Forelimb muscle (tissue), 1 donor: ENCODE results near the gene ENO4. TPM values are rescaled to one million over a fixed set of nuclear protein-coding genes. Genes with fewer than 3 reads are reported as not detected.
A peak's percentile ranks its signal among the peaks of the same experiment; 100 is the strongest.

ENCODE experiments used
- DNase-seq: peaks from one replicate; pipeline ENCODE4 v3.0.0-alpha.2; 2013; ENCODE audit warnings: low read depth
- polyA plus RNA-seq: library from polyadenylated mRNA; unstranded; fragments of 120-200 nt; gene quantifications from one replicate; pipeline ENCODE4 v1.2.1, GENCODE V29; 2013; ENCODE audit not compliant: insufficient read length

ENO4 gene
- polyA plus RNA-seq, 1 donor = 0.38 TPM

GRCh38 chr10:116868198-116868676, 18.9 kb downstream of the ENO4 start:
- no peak for DNase-seq

- no peak for DNase-seq
These were observed 19.4 kb downstream of the ENO4 start for GRCh38 chr10:116868722-116869121.

GRCh38 chr10:116870949-116871348, 21.6 kb downstream of the ENO4 start:
- DNase-seq = no peak

- no peak for DNase-seq
These were observed 23.8 kb downstream of the ENO4 start for GRCh38 chr10:116873134-116873533.

DNA sequence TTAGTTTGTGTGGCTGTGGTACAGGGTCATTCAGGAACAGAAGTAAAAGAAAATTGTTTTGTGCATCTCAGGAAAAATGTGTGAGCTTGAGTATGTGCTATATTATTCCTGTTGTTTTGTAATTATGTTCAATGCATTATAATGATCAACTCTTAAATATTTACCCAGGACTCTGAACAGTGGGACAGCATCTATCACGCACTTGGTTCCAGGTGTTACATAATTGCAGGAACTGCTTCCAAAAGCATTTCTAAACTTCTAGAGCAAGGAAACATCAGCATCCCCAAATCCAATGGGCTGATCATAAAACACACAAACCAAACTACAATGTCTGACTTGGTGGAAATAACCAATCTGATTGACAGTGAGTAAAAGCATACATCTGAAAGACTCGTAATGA, 26.6 kb downstream of the ENO4 start:
- no peak for DNase-seq

DNA sequence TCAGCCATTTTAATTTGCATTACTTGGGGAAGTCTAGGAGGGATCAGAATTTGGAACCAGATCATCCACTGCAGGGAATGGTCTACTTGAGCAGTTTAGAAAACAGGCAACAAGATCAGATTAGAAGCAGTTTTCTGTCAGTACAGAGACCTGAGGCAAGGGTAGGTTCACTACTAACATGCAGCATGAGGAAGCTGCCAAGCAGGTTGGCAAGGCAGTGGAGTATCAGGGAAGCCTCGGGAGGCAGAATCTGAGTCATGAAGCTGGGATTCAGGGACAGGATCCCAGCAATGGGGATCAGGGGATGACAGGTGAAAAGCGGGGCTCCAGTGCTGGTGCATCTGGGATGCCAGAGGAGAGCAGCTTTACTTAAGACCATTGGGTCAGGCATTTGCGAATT, 28.1 kb downstream of the ENO4 start:
- no peak for DNase-seq

GRCh38 chr10:116878123-116878522, 28.8 kb downstream of the ENO4 start:
- DNase-seq = no peak

DNA sequence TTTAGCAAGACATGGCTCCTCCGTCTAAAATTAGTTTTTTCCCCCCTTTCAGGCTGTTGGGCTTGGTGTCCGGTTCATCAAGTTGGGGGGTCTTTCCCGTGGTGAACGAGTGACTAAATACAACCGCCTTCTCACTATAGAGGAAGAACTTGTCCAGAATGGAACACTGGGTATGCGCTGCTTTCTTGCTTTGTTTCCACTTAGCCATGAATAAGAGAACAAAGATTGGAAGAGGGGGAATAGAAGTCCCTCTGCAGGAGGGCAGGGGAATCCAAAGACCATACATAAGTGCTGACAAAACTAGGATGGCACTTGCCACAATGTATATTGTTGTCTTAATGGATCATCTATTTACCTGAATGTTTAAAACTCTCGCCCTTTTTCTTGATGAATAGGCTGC, 30.5 kb downstream of the ENO4 start:
- no peak for DNase-seq

- DNase-seq = no peak
These were observed 31.6 kb downstream of the ENO4 start for GRCh38 chr10:116880716-116881482.

- DNase-seq = no peak
These were observed 33.3 kb downstream of the ENO4 start for GRCh38 chr10:116882639-116883038.

DNA sequence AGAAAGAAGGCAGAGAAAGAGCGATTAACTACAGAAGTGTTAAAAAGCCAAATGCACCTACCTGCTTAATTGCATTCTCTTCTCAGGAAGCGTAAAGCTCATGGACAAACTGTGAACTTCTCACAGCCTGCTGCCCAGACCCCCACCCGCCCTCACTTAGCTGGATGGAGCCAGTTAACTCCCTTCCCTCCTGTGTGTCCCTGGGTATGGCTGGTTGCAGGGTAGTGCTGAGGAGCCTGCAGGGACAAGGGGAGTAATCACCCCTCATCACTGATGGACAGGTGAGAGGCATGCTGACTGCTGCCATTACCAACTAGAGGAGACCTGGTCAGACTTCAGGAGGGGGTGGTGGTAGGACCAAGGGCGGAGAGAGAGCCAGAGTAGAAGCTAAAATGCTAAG, 37.5 kb downstream of the ENO4 start:
- no peak for DNase-seq

- DNase-seq = no peak
These were observed 39.2 kb downstream of the ENO4 start for GRCh38 chr10:116888380-116889055.

DNA sequence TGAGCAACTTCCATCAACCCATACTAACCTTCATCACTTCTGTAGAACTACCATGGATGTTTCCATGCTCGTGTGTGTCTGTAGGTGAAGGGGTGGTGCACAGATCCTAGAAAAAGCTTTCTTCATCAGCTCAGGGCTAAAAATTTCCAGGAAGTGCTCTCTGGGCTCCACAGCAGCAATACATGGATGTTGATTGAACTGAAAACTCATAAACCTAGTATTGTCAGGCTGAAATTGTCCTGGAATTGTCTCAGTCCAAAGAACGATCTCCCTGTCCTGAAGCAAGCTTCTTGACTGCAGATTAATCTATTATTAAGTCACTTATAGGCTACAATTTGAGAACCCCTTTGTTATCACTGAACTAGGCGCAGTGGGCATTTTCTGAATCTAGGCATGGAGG, 39.8 kb downstream of the ENO4 start:
- no peak for DNase-seq

- DNase-seq = peak; percentile 51
These were observed 41.9 kb downstream of the ENO4 start for GRCh38 chr10:116891208-116891607.

GRCh38 chr10:116892907-116893685, 43.8 kb downstream of the ENO4 start:
- no peak for DNase-seq

- DNase-seq = no peak
These were observed 44.4 kb downstream of the ENO4 start for GRCh38 chr10:116893686-116894037.

- no peak for DNase-seq
These were observed 50.3 kb downstream of the ENO4 start for GRCh38 chr10:116899626-116900025.

- no peak for DNase-seq
These were observed 56.5 kb downstream of the ENO4 start for GRCh38 chr10:116905845-116906210.

- no peak for DNase-seq
These were observed 58.1 kb downstream of the ENO4 start for GRCh38 chr10:116907245-116907987.

- DNase-seq = no peak
These were observed 60.0 kb downstream of the ENO4 start for GRCh38 chr10:116909307-116909706.

- no peak for DNase-seq
These were observed 61.6 kb downstream of the ENO4 start for GRCh38 chr10:116910910-116911309.

- DNase-seq = no peak
These were observed 62.9 kb downstream of the ENO4 start for GRCh38 chr10:116912162-116912561.
